GM23338 (cell line): ENCODE results near the gene CXCL8. TPM values are rescaled to one million over a fixed set of nuclear protein-coding genes. Genes with fewer than 3 reads are reported as not detected.
A peak's percentile ranks its signal among the peaks of the same experiment; 100 is the strongest.

Source experiments
- ATAC-seq: fragments of 200-7000 bp; cut with Tn5 transposase; 3 replicates; pipeline ENCODE4 v1.9.1; 2020
- DNase-seq: peaks from one replicate; pipeline ENCODE4 v3.0.0-alpha.2; 2015; ENCODE audit warnings: low spot score
- H2AFZ ChIP-seq: fragments of 200-600 bp; sonication (generic); 2 replicates; pipeline ENCODE4 v1.8.0; 2016; ENCODE audit warnings: antibody characterized with exemption, mild to moderate bottlenecking, moderate library complexity
- H3F3A ChIP-seq: fragments of 200-600 bp; sonication (generic); replicated peaks from 2 replicates; pipeline ENCODE4 v1.8.0; 2017; ENCODE audit warnings: antibody characterized with exemption, mixed run types, low read depth
- H3K27ac ChIP-seq: fragments of 200-600 bp; sonication (generic); 2 replicates; pipeline ENCODE4 v1.6.1; 2016; ENCODE audit warnings: low read depth
- H3K27me3 ChIP-seq: fragments of 200-600 bp; sonication (generic); 2 replicates; pipeline ENCODE4 v1.8.0; 2016; ENCODE audit warnings: mild to moderate bottlenecking, mixed run types, moderate library complexity; ENCODE audit not compliant: insufficient read depth
- H3K36me3 ChIP-seq: fragments of 200-600 bp; sonication (generic); 2 replicates; pipeline ENCODE4 v1.8.0; 2016; ENCODE audit warnings: mild to moderate bottlenecking; ENCODE audit not compliant: insufficient read depth
- H3K4me1 ChIP-seq: fragments of 200-600 bp; sonication (generic); 2 replicates; pipeline ENCODE4 v1.8.0; 2016; ENCODE audit warnings: mild to moderate bottlenecking, moderate library complexity; ENCODE audit not compliant: insufficient read depth
- H3K4me2 ChIP-seq: fragments of 200-600 bp; sonication (generic); 2 replicates; pipeline ENCODE4 v1.7.1; 2017; ENCODE audit warnings: mixed run types
- H3K4me3 ChIP-seq: fragments of 200-600 bp; sonication (generic); 2 replicates; pipeline ENCODE4 v1.6.1; 2016; ENCODE audit warnings: mixed run types
- H3K79me2 ChIP-seq: fragments of 200-600 bp; sonication (generic); replicated peaks from 2 replicates; pipeline ENCODE4 v1.8.0; 2017; ENCODE audit warnings: mild to moderate bottlenecking; ENCODE audit not compliant: insufficient read depth
- H3K9me2 ChIP-seq: fragments of 200-600 bp; sonication (generic); 2 replicates; pipeline ENCODE4 v1.8.0; 2017; ENCODE audit not compliant: insufficient read depth
- H4K20me1 ChIP-seq: fragments of 200-600 bp; sonication (generic); replicated peaks from 2 replicates; pipeline ENCODE4 v1.8.0; 2017; ENCODE audit warnings: mild to moderate bottlenecking; ENCODE audit not compliant: insufficient read depth
- H3K27ac Mint-ChIP-seq: 2 replicates; pipeline ENCODE4 v1.8.0; 2020; ENCODE audit warnings: inconsistent platforms, mild to moderate bottlenecking, moderate library complexity, mixed read lengths
- H3K27me3 Mint-ChIP-seq: 3 replicates; pipeline ENCODE4 v1.8.0; 2022; ENCODE audit warnings: low read depth, mild to moderate bottlenecking, moderate library complexity, mixed read lengths, inconsistent platforms; ENCODE audit not compliant: insufficient read depth, poor library complexity
- H3K36me3 Mint-ChIP-seq: 3 replicates; pipeline ENCODE4 v1.8.0; 2021; ENCODE audit warnings: low read depth, mild to moderate bottlenecking, inconsistent platforms, moderate library complexity, mixed read lengths
- H3K4me1 Mint-ChIP-seq: 3 replicates; pipeline ENCODE4 v1.8.0; 2020; ENCODE audit warnings: mild to moderate bottlenecking, inconsistent platforms, mixed read lengths
- H3K4me3 Mint-ChIP-seq: 3 replicates; pipeline ENCODE4 v1.8.0; 2021; ENCODE audit warnings: moderate library complexity, mild to moderate bottlenecking, inconsistent platforms, mixed read lengths
- H3K9me3 Mint-ChIP-seq: 3 replicates; pipeline ENCODE4 v1.8.0; 2020; ENCODE audit warnings: moderate library complexity, mild to moderate bottlenecking, inconsistent platforms, mixed read lengths
- EZH2 ChIP-seq: fragments of 200-600 bp; sonication (generic); IDR thresholded peaks from one replicate; pipeline ENCODE4 v1.8.0; 2017; ENCODE audit warnings: antibody characterized with exemption, mild to moderate bottlenecking, low read depth; ENCODE audit not compliant: unreplicated experiment
- EZH2phosphoT487 ChIP-seq: fragments of 200-600 bp; sonication (generic); IDR thresholded peaks from one replicate; pipeline ENCODE4 v1.8.1; 2018; ENCODE audit warnings: antibody characterized with exemption; ENCODE audit not compliant: unreplicated experiment
- JUNB ChIP-seq: IDR thresholded peaks from one replicate; pipeline ENCODE4 v1.6.1; 2016; ENCODE audit warnings: antibody characterized with exemption; ENCODE audit not compliant: unreplicated experiment
- POLR2AphosphoS5 ChIP-seq: IDR thresholded peaks from 2 replicates; pipeline ENCODE4 v1.6.1; 2016; ENCODE audit warnings: antibody characterized with exemption, low read depth
- STAT1 ChIP-seq: IDR thresholded peaks from one replicate; pipeline ENCODE4 v1.6.1; 2016; ENCODE audit warnings: antibody characterized with exemption; ENCODE audit not compliant: unreplicated experiment
- ZNF331 ChIP-seq: fragments of 250-450 bp; sonication (Bioruptor Pico); IDR thresholded peaks from 2 replicates; pipeline ENCODE4 v1.5.0; 2020; ENCODE audit warnings: low read depth, mild to moderate bottlenecking, moderate library complexity
- polyA plus RNA-seq: library from polyadenylated mRNA; unstranded; fragments of >200 nt; fragmentation: Nextera tagmentation; extraction: Ambion mirVana; gene quantifications from 2 replicates; pipeline ENCODE4 v1.2.1, GENCODE V29; 2016
- total RNA-seq: library from RNA; depleted of rRNA; stranded (reverse); fragments of >200 nt; shearing (Covaris generic); gene quantifications from 2 replicates; pipeline ENCODE4 v1.2.3, GENCODE V29; 2014
- TF ChIP-seq, protein P1 (sequence below), 2 experiments: fragments of 200-600 bp in 1 of 2; sonication (generic) in 1 of 2; conservative IDR thresholded peaks; 2 replicates each; pipeline versions ENCODE4 v1.5.1 to v1.6.1; 2016 to 2017; ENCODE audit warnings: antibody characterized with exemption in 2 of 2, low read depth in 2 of 2, mild to moderate bottlenecking in 2 of 2, moderate library complexity in 1 of 2
- TF ChIP-seq, protein P2 (sequence below): IDR thresholded peaks from 2 replicates; pipeline ENCODE4 v1.6.1; 2016; ENCODE audit warnings: antibody characterized with exemption
- TF ChIP-seq, protein P3 (sequence below): fragments of 250-450 bp; sonication (Bioruptor Pico); IDR thresholded peaks from 2 replicates; pipeline ENCODE4 v1.5.0; 2020; ENCODE audit warnings: mild to moderate bottlenecking, moderate library complexity

The CXCL8 gene
- total and polyA plus RNA-seq, 2 experiments from 2014 or later: 0.11 TPM; not detected in 1

DNA sequence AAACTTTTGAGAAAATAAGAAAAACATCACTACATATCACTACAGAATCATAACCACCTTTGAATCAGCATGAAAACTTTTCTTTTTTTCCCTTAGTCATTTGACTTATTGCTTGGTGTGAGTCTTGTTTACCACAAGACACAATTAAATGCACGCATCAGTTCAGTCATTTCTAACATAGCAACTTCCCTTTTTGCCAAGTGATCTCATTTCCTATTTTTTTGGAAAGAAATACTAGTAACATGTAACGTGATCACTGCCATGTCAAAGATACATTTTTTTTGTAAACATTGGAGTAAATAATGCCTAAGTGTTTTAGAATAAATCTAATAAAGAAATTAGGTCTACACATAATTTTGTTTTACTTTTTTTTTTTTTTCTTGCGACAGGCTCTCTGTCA is 5.1 kb upstream of the CXCL8 start:
- Histone ChIP-seq H3K4me3 (no peak overlapping the region), H3K27me3 (no peaks in the 10 kb centered on the region), H3F3A (no peaks in the 10 kb centered on the region), H3K36me3 (no peaks in the 10 kb centered on the region), H4K20me1 (no peaks in the 10 kb centered on the region), H3K4me1 (no peaks in the 10 kb centered on the region), H3K79me2 (no peaks in the 10 kb centered on the region), H3K27ac (no peak overlapping the region), H3K9me2 (0 out of 2 replicates have a peak, but pooled peaks cover 5% of the 10 kb centered on the region), H3K4me2 (no peak overlapping the region), H2AFZ (0 out of 2 replicates have a peak overlapping the region, but pooled peaks have one; percentile 30)
- Mint-ChIP-seq H3K9me3 (no peaks in the 10 kb centered on the region), H3K36me3 (no peaks in the 10 kb centered on the region), H3K4me1 (no peaks in the 10 kb centered on the region), H3K27ac (no peak overlapping the region), H3K27me3 (peaks cover 2% of the 10 kb centered on the region), H3K4me3 (no peak overlapping the region)
- ATAC-seq (no peak), DNase-seq (no peak)
- TF ChIP-seq EZH2phosphoT487 (no peak), ZNF331 (CRISPR knock-in tag) (no peak), POLR2AphosphoS5 (no peak), STAT1 (no peak), JUNB (no peak), EZH2 (no peak)
- TF ChIP-seq, protein P1, sequence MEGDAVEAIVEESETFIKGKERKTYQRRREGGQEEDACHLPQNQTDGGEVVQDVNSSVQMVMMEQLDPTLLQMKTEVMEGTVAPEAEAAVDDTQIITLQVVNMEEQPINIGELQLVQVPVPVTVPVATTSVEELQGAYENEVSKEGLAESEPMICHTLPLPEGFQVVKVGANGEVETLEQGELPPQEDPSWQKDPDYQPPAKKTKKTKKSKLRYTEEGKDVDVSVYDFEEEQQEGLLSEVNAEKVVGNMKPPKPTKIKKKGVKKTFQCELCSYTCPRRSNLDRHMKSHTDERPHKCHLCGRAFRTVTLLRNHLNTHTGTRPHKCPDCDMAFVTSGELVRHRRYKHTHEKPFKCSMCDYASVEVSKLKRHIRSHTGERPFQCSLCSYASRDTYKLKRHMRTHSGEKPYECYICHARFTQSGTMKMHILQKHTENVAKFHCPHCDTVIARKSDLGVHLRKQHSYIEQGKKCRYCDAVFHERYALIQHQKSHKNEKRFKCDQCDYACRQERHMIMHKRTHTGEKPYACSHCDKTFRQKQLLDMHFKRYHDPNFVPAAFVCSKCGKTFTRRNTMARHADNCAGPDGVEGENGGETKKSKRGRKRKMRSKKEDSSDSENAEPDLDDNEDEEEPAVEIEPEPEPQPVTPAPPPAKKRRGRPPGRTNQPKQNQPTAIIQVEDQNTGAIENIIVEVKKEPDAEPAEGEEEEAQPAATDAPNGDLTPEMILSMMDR (conservative IDR thresholded peaks at IDR 0.05; ENCODE audit: low read depth in 2 of 2): no peak
- TF ChIP-seq, protein P2, sequence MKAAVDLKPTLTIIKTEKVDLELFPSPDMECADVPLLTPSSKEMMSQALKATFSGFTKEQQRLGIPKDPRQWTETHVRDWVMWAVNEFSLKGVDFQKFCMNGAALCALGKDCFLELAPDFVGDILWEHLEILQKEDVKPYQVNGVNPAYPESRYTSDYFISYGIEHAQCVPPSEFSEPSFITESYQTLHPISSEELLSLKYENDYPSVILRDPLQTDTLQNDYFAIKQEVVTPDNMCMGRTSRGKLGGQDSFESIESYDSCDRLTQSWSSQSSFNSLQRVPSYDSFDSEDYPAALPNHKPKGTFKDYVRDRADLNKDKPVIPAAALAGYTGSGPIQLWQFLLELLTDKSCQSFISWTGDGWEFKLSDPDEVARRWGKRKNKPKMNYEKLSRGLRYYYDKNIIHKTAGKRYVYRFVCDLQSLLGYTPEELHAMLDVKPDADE: no peak
- TF ChIP-seq, protein P3, sequence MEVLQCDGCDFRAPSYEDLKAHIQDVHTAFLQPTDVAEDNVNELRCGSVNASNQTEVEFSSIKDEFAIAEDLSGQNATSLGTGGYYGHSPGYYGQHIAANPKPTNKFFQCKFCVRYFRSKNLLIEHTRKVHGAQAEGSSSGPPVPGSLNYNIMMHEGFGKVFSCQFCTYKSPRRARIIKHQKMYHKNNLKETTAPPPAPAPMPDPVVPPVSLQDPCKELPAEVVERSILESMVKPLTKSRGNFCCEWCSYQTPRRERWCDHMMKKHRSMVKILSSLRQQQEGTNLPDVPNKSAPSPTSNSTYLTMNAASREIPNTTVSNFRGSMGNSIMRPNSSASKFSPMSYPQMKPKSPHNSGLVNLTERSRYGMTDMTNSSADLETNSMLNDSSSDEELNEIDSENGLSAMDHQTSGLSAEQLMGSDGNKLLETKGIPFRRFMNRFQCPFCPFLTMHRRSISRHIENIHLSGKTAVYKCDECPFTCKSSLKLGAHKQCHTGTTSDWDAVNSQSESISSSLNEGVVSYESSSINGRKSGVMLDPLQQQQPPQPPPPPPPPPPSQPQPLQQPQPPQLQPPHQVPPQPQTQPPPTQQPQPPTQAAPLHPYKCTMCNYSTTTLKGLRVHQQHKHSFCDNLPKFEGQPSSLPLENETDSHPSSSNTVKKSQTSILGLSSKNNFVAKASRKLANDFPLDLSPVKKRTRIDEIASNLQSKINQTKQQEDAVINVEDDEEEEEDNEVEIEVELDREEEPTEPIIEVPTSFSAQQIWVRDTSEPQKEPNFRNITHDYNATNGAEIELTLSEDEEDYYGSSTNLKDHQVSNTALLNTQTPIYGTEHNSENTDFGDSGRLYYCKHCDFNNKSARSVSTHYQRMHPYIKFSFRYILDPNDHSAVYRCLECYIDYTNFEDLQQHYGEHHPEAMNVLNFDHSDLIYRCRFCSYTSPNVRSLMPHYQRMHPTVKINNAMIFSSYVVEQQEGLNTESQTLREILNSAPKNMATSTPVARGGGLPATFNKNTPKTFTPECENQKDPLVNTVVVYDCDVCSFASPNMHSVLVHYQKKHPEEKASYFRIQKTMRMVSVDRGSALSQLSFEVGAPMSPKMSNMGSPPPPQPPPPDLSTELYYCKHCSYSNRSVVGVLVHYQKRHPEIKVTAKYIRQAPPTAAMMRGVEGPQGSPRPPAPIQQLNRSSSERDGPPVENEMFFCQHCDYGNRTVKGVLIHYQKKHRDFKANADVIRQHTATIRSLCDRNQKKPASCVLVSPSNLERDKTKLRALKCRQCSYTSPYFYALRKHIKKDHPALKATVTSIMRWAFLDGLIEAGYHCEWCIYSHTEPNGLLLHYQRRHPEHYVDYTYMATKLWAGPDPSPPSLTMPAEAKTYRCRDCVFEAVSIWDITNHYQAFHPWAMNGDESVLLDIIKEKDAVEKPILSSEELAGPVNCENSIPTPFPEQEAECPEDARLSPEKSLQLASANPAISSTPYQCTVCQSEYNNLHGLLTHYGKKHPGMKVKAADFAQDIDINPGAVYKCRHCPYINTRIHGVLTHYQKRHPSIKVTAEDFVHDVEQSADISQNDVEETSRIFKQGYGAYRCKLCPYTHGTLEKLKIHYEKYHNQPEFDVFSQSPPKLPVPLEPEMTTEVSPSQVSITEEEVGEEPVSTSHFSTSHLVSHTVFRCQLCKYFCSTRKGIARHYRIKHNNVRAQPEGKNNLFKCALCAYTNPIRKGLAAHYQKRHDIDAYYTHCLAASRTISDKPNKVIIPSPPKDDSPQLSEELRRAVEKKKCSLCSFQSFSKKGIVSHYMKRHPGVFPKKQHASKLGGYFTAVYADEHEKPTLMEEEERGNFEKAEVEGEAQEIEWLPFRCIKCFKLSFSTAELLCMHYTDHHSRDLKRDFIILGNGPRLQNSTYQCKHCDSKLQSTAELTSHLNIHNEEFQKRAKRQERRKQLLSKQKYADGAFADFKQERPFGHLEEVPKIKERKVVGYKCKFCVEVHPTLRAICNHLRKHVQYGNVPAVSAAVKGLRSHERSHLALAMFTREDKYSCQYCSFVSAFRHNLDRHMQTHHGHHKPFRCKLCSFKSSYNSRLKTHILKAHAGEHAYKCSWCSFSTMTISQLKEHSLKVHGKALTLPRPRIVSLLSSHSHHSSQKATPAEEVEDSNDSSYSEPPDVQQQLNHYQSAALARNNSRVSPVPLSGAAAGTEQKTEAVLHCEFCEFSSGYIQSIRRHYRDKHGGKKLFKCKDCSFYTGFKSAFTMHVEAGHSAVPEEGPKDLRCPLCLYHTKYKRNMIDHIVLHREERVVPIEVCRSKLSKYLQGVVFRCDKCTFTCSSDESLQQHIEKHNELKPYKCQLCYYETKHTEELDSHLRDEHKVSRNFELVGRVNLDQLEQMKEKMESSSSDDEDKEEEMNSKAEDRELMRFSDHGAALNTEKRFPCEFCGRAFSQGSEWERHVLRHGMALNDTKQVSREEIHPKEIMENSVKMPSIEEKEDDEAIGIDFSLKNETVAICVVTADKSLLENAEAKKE (CRISPR knock-in tag): no peak
